HG03066 (cell line): ENCODE results near the gene KCNK13.
"Not testable (repeated sequence)": the region's sequence is repeated elsewhere in the genome, so short reads cannot be mapped to it uniquely, and the experiment has no call there.

ENCODE experiments used
- ATAC-seq: cut with Tn5 transposase; IDR thresholded peaks from one replicate; pipeline ENCODE4 v1.9.1; 2021; ENCODE audit warnings: low read depth; ENCODE audit not compliant: unreplicated experiment

The KCNK13 gene

GRCh38 chr14:90061685-90062126 lies at the start of gene KCNK13:
TSS of gene KCNK13 (plus strand) at chr14:90061994. CDS start at chr14:90062206, 212 bp downstream.
- no peak for ATAC-seq

- no peak for ATAC-seq
These were observed 44.4 kb upstream of the KCNK13 start for GRCh38 chr14:90017371-90017770.

GRCh38 chr14:90019824-90020523 lies 41.8 kb upstream of the KCNK13 start:
- no peak for ATAC-seq

- ATAC-seq: no peak
These were observed 38.5 kb upstream of the KCNK13 start for GRCh38 chr14:90023176-90023896.

GRCh38 chr14:90024910-90025309 lies 36.9 kb upstream of the KCNK13 start:
- ATAC-seq: no peak

- ATAC-seq: not testable (repeated sequence)
These were observed 35.2 kb upstream of the KCNK13 start for GRCh38 chr14:90026608-90027007.

- ATAC-seq: no peak
These were observed 34.0 kb upstream of the KCNK13 start for GRCh38 chr14:90027842-90028241.

GRCh38 chr14:90034156-90034555 lies 27.6 kb upstream of the KCNK13 start:
- ATAC-seq: no peak

GRCh38 chr14:90034835-90035525 lies 26.8 kb upstream of the KCNK13 start:
- no peak for ATAC-seq

GRCh38 chr14:90039253-90040010 lies 22.4 kb upstream of the KCNK13 start:
- ATAC-seq: no peak

GRCh38 chr14:90040411-90040810 lies 21.4 kb upstream of the KCNK13 start:
- ATAC-seq: no peak

GRCh38 chr14:90042496-90043252 lies 19.1 kb upstream of the KCNK13 start:
- no peak for ATAC-seq

- no peak for ATAC-seq
These were observed 16.2 kb upstream of the KCNK13 start for GRCh38 chr14:90045616-90046015.

- no peak for ATAC-seq
These were observed 12.4 kb upstream of the KCNK13 start for GRCh38 chr14:90049390-90049789.

- ATAC-seq: no peak
These were observed 11.5 kb upstream of the KCNK13 start for GRCh38 chr14:90050271-90050670.

- no peak for ATAC-seq
These were observed 8.8 kb upstream of the KCNK13 start for GRCh38 chr14:90053044-90053443.

GRCh38 chr14:90054803-90055202 lies 7.0 kb upstream of the KCNK13 start:
- no peak for ATAC-seq

GRCh38 chr14:90056826-90057225 lies 5.0 kb upstream of the KCNK13 start:
- no peak for ATAC-seq

GRCh38 chr14:90058876-90059458 lies 2.8 kb upstream of the KCNK13 start:
- ATAC-seq: no peak
